GM13976 (cell line): ENCODE measurements around the gene ZFP36L2.

Source experiments
- DNase-seq: peaks from one replicate; pipeline ENCODE4 v3.0.0; 2012; ENCODE audit warnings: low spot score
- in situ Hi-C: fragments of 300-500 bp; cut with MboI; formaldehyde crosslinking; loops from one replicate; pipeline ENCODE4 v1.12.0; 2022; ENCODE audit warnings: low sequenced_read_pairs, mixed read lengths, inconsistent platforms; ENCODE audit not compliant: unreplicated experiment
- TF ChIP-seq, protein P1 (sequence below): IDR thresholded peaks from 2 replicates; pipeline ENCODE4 v1.5.1; 2012; ENCODE audit warnings: borderline replicate concordance, mild to moderate bottlenecking; ENCODE audit not compliant: insufficient read depth; ENCODE audit errors: extremely low read depth, missing control alignments, control extremely low read depth

ZFP36L2 gene

DNA sequence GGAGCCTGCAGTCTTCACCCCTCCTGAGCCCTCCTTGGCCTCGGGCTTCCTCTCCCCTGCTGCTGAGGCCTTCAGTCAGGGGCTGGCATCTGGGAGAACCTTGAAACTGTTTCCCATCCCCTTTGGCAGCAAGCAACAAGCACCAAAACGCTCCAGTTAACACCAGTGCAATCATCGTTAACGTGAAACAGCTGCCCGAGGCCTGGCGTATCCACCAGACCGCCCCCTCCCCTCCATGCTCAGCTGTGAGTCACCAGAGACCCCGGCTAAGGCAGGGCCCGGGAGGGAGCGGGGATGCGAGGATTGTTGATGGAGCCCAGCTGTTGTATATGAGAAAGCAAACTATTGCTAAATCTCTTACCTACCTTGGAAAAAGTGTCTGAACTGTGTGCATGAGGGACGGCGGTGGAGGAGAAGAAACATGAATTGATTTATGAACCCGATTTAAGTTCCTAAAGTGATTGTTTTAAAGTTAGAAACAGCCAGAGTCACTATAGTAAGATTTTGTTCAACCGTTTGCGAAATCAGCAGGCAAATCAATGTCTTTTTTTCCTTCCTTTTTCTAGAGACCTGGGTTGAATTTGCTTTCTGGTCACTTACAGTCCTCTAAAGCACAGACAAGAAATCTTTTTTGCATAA, 5.2 kb downstream of the ZFP36L2 start:
- in situ Hi-C loops: no loop called here
- TF ChIP-seq, protein P1, sequence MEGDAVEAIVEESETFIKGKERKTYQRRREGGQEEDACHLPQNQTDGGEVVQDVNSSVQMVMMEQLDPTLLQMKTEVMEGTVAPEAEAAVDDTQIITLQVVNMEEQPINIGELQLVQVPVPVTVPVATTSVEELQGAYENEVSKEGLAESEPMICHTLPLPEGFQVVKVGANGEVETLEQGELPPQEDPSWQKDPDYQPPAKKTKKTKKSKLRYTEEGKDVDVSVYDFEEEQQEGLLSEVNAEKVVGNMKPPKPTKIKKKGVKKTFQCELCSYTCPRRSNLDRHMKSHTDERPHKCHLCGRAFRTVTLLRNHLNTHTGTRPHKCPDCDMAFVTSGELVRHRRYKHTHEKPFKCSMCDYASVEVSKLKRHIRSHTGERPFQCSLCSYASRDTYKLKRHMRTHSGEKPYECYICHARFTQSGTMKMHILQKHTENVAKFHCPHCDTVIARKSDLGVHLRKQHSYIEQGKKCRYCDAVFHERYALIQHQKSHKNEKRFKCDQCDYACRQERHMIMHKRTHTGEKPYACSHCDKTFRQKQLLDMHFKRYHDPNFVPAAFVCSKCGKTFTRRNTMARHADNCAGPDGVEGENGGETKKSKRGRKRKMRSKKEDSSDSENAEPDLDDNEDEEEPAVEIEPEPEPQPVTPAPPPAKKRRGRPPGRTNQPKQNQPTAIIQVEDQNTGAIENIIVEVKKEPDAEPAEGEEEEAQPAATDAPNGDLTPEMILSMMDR: no peak
- no peak for DNase-seq

DNA sequence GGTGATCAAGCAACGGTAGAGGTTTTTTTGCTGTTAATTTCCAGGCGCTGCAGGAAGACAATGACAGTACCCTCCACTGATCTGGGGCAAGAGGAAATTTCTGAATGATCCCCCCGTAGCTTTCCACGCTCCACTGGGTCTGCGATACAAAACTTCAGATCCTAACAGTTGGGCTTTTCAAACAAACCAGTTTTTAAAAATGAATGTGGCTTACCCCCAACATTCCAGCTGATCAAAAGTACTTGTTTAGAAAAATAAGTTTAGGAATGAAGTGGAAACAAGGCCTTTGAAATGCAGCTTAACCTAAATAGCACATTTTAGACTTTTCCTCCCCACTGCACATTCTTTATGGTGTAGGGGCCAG, 5.7 kb downstream of the ZFP36L2 start:
- in situ Hi-C loops: no loop called here
- TF ChIP-seq, protein P1: no peak

DNA sequence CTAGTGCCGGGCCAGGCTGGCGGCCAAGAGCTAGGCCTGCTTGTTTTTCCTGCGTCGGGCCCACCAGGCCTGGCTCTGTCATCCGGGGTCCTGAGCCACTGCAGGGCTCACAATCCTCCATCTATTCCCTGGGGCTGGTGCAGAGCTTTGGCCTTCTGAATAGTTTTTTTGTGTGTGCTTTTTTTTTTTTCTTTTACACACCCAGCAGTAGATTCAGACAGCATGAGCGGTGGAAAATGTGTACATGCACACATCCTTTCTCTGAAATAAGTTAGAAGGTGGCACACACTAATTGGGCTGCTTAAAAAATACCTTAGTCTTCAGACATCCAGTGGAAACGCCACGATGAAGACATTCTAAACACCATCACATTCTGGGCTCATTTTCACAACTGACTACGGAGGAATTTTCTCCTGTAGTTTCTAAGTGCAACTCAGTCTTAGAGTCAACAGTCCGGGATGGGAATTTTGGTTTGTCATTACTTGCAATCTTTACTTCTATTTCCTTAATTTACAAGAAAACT, 6.1 kb downstream of the ZFP36L2 start:
- in situ Hi-C loops: no loop called here
- TF ChIP-seq, protein P1: no peak
- DNase-seq: no peak

More for the DNA sequence above, 5.7 kb downstream of the ZFP36L2 start:
- no peak for DNase-seq

DNA sequence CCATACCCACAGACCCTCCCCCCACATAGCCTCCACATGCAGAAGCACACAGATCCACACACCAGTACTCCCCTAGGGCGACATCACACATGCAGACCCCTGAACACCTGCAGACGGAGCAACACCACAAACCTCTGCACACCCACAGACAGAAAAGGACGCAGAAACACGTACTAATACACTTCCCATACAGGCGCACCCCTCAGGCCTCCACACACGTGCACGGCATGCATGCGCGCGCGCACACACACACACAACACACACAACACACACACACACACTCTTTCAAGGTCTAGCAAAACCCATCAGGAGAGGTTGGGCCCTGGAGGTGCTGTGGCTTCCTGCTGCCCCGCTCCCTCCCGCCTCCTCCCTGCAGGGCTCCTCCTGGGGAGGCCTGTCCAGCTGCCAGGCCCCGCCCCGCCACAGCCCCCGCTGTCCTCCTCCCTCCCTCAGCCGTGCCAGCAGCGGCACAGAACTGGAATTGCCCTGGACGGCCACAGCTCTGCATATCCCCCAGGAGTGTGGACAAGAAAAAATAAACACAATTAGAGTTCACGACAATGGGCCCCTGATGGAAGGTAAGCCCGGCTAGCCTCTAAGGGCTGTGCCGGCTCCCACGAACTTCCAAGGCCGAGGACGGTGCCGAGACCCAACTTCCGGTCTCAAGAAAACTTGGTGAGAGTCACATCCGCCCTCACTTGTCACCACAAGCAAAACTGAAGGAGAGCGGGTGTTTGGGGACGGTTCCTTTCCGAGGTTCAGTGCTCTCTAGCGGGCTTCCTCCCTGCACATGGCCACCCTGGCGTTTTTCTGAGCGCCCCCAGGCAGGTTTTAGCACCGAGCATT, 6.8 kb downstream of the ZFP36L2 start:
- TF ChIP-seq, protein P1: no peak
- DNase-seq: peak; percentile 88
- in situ Hi-C loops: no loop called here

DNA sequence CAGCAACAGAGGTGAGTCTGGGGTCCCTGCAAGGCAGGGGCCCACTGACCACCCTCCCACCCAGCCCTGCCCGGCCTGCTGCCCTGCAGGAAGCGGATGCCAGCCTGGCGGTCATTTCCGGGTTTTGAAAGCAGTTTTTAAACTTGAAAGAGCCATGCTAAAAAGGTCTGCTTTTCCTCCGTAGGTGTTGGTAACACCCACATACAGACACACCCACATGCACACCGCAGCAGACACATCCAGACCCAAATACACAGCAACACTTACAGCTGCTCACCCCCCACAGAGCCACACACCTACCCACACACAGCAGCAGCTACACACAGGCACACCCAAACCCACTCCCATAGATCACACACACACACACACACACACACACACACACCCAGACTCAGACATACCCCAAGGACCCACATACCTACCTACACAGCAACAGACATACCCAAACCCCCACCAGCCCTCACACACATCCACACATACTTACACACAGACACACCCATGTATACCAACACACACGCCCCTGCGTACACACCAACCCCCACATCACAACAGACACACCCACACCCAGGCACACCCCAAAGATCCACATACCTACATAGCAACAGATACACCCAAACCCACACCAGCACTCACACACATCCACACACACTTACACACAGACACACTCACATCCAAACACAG, 7.6 kb downstream of the ZFP36L2 start:
- in situ Hi-C loops: no loop called here
- peak; percentile 67 for DNase-seq
- TF ChIP-seq, protein P1: no peak

DNA sequence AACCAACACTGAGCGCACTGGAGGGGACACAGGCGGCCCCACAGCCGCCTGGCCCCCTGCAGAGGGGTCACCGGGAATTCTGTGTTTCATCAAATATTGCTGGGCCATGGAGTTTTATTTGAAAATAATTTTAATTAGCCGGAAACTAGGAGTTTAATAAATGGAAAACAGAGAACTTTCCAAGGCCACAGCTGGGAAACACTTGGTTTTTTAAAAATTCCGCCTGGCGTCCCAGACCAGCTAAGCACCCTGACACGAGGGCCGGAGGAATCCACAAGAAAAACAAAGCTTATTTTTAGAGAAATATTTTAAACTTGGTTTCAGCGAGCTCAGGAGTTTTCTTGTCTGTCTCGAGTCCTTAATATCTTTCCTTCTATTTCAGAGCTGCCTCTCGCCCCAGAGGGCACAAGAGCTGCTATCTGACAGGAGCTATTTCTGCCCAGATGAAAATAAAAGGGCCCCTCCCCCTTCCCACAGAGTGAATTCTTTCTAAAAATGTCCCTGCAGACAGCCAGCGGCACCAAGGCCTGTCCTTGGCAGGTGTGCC, 8.2 kb downstream of the ZFP36L2 start:
- DNase-seq: no peak
- TF ChIP-seq, protein P1: no peak
- in situ Hi-C loops: no loop called here
